ENCODE data around the gene HCN3.

The HCN3 gene

GRCh38 chr1:155309423-155310021 is 32.3 kb downstream of the HCN3 start:
- Histone ChIP-seq H2AFZ (ENCODE audit: low read length) (no peak overlapping the region), H3F3A (ENCODE audit: low read depth) (peaks cover 9% of the 10 kb centered on the region), H3K4me2 (ENCODE audit: low read depth, low read length, poor library complexity, severe bottlenecking) (peak overlapping the region; percentile 79), H4K20me1 (ENCODE audit: insufficient read depth, low read length, poor library complexity, severe bottlenecking) (peaks cover 31% of the 10 kb centered on the region), H3K9me3 (ENCODE audit: insufficient read depth, low read depth, low read length) (no peaks in the 10 kb centered on the region), H3K36me3 (ENCODE audit: insufficient read depth, low read length) (peaks cover 10% of the 10 kb centered on the region; the same call in 1 of the 2 replicates), H3K9ac (ENCODE audit: low read depth, low read length, poor library complexity, severe bottlenecking) (peak overlapping the region; percentile 100), H3K9me2 (replicated peaks; ENCODE audit: low read depth, low read length) (no peaks in the 10 kb centered on the region), H3K4me3 (ENCODE audit: low read length, poor library complexity, severe bottlenecking) (peak overlapping the region; percentile 96), H3K27me3 (ENCODE audit: insufficient read depth, low read length, poor library complexity, severe bottlenecking) (peaks cover 5% of the 10 kb centered on the region), H3K4me1 (ENCODE audit: insufficient read depth, low read length, poor library complexity, severe bottlenecking) (peaks cover 54% of the 10 kb centered on the region), H3K79me2 (ENCODE audit: insufficient read depth, low read length) (peaks cover 56% of the 10 kb centered on the region)
- TF ChIP-seq CTCF (conservative IDR thresholded peaks at IDR 0.05; ENCODE audit: low read length): peak; percentile 18; the same call in 1 of the 2 replicates
- no peak for TF ChIP-seq EZH2phosphoT487 (IDR thresholded peaks at IDR 0.05; ENCODE audit: borderline replicate concordance)

- Histone ChIP-seq H3F3A (ENCODE audit: low read depth) (peaks cover under 1% of the 10 kb centered on the region; the same call in 1 of the 2 replicates), H3K4me3 (ENCODE audit: low read length, poor library complexity, severe bottlenecking) (no peak overlapping the region), H3K4me2 (ENCODE audit: low read depth, low read length, poor library complexity, severe bottlenecking) (peak overlapping the region; percentile 60), H2AFZ (ENCODE audit: low read length) (no peak overlapping the region), H3K79me2 (ENCODE audit: insufficient read depth, low read length) (peaks cover 76% of the 10 kb centered on the region), H3K9me2 (replicated peaks; ENCODE audit: low read depth, low read length) (no peaks in the 10 kb centered on the region), H3K36me3 (ENCODE audit: insufficient read depth, low read length) (peaks cover 25% of the 10 kb centered on the region; the same call in 1 of the 2 replicates), H3K9ac (ENCODE audit: low read depth, low read length, poor library complexity, severe bottlenecking) (no peak overlapping the region), H4K20me1 (ENCODE audit: insufficient read depth, low read length, poor library complexity, severe bottlenecking) (peaks cover 38% of the 10 kb centered on the region), H3K9me3 (ENCODE audit: insufficient read depth, low read depth, low read length) (no peaks in the 10 kb centered on the region), H3K4me1 (ENCODE audit: insufficient read depth, low read length, poor library complexity, severe bottlenecking) (peaks cover 33% of the 10 kb centered on the region), H3K27me3 (ENCODE audit: insufficient read depth, low read length, poor library complexity, severe bottlenecking) (peaks cover 5% of the 10 kb centered on the region)
- TF ChIP-seq CTCF (conservative IDR thresholded peaks at IDR 0.05; ENCODE audit: low read length) (no peak), EZH2phosphoT487 (IDR thresholded peaks at IDR 0.05; ENCODE audit: borderline replicate concordance) (no peak)
Observed at GRCh38 chr1:155313261-155313660, 36.0 kb downstream of the HCN3 start.

DNA sequence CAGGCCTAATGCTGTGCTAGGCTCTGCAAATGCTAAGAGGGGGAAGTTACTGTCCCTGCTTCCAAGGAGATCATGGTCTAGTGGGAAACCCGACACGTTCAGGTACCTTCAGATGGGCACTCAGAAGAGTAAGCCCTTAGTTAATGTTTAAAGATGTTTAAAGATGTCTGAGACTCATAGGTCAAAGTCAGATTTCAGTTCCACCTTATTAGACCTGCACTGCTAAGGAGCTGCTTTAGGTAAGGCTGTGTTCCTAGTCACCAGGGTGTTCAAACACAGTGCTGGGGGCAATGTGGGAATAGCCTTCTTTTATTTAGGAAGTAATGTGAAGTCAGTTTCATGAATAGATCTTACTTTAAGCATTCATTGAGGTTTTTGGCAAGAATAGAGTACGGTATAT is 39.7 kb downstream of the HCN3 start:
- H4K20me1 ChIP-seq (ENCODE audit: insufficient read depth, low read length, poor library complexity, severe bottlenecking): peaks cover 28% of the 10 kb centered on the region
- H3F3A ChIP-seq (ENCODE audit: low read depth): no peaks in the 10 kb centered on the region
- H3K79me2 ChIP-seq (ENCODE audit: insufficient read depth, low read length): peaks cover 44% of the 10 kb centered on the region

More for the DNA sequence above, 39.7 kb downstream of the HCN3 start:
- Histone ChIP-seq H3K4me2 (ENCODE audit: low read depth, low read length, poor library complexity, severe bottlenecking) (no peak overlapping the region), H3K9ac (ENCODE audit: low read depth, low read length, poor library complexity, severe bottlenecking) (no peak overlapping the region), H3K9me3 (ENCODE audit: insufficient read depth, low read depth, low read length) (no peaks in the 10 kb centered on the region), H2AFZ (ENCODE audit: low read length) (no peak overlapping the region), H3K36me3 (ENCODE audit: insufficient read depth, low read length) (peaks cover 55% of the 10 kb centered on the region; the same call in 1 of the 2 replicates), H3K4me3 (ENCODE audit: low read length, poor library complexity, severe bottlenecking) (no peak overlapping the region), H3K9me2 (replicated peaks; ENCODE audit: low read depth, low read length) (no peaks in the 10 kb centered on the region), H3K27me3 (ENCODE audit: insufficient read depth, low read length, poor library complexity, severe bottlenecking) (no peaks in the 10 kb centered on the region), H3K4me1 (ENCODE audit: insufficient read depth, low read length, poor library complexity, severe bottlenecking) (peaks cover 11% of the 10 kb centered on the region)
- no peak for TF ChIP-seq CTCF (conservative IDR thresholded peaks at IDR 0.05; ENCODE audit: low read length)
- TF ChIP-seq EZH2phosphoT487 (IDR thresholded peaks at IDR 0.05; ENCODE audit: borderline replicate concordance): no peak

All from Loucy (cell line).